ENCODE data around the gene PTCSC3. TPM values are rescaled to one million over a fixed set of nuclear protein-coding genes. Genes with fewer than 3 reads are reported as not detected.

The PTCSC3 gene
- total and polyA plus RNA-seq, 2 experiments from 2014 or later, result not detected

DNA sequence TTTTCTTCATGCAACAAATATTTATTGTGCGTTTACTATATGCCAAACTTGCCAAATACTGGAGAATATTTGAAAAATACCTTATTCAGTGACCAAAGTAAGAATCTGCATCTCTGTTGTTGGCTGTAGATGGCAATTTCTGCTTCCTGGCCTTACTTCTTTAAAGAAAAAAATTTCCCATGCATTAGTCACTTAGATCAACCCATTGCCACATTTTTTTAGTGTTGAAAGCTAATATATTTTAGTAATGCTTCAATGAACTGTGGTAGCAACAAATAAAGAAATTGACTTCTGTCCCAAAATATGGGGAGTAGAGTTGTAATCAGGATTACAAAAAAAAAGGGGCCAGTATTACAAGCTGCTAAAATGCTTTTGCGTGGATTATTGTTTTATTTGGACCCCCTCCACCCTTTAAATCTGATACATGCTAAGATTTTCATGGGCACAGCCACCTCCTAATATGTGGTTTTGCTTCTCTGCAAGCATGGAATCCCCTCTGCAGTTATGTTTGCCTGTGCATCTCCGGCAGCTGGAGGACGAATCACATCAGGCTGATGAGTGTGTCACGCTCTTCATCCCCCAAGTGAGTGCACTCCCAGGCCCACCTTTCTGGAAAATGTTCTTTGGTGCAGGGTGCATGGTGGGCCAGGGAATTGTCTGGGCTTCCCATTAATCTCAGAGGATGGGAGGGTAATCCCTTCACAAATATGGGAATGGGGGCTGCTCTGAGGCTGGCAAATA is 38.1 kb upstream of the PTCSC3 start (continued):
- TF ChIP-seq, protein P1, sequence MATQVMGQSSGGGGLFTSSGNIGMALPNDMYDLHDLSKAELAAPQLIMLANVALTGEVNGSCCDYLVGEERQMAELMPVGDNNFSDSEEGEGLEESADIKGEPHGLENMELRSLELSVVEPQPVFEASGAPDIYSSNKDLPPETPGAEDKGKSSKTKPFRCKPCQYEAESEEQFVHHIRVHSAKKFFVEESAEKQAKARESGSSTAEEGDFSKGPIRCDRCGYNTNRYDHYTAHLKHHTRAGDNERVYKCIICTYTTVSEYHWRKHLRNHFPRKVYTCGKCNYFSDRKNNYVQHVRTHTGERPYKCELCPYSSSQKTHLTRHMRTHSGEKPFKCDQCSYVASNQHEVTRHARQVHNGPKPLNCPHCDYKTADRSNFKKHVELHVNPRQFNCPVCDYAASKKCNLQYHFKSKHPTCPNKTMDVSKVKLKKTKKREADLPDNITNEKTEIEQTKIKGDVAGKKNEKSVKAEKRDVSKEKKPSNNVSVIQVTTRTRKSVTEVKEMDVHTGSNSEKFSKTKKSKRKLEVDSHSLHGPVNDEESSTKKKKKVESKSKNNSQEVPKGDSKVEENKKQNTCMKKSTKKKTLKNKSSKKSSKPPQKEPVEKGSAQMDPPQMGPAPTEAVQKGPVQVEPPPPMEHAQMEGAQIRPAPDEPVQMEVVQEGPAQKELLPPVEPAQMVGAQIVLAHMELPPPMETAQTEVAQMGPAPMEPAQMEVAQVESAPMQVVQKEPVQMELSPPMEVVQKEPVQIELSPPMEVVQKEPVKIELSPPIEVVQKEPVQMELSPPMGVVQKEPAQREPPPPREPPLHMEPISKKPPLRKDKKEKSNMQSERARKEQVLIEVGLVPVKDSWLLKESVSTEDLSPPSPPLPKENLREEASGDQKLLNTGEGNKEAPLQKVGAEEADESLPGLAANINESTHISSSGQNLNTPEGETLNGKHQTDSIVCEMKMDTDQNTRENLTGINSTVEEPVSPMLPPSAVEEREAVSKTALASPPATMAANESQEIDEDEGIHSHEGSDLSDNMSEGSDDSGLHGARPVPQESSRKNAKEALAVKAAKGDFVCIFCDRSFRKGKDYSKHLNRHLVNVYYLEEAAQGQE (IDR thresholded peaks at IDR 0.05; ENCODE audit: unreplicated experiment), result no peak
- TF ChIP-seq JUNB (IDR thresholded peaks at IDR 0.05; ENCODE audit: unreplicated experiment) (no peak), STAT1 (IDR thresholded peaks at IDR 0.05; ENCODE audit: unreplicated experiment) (no peak)

DNA sequence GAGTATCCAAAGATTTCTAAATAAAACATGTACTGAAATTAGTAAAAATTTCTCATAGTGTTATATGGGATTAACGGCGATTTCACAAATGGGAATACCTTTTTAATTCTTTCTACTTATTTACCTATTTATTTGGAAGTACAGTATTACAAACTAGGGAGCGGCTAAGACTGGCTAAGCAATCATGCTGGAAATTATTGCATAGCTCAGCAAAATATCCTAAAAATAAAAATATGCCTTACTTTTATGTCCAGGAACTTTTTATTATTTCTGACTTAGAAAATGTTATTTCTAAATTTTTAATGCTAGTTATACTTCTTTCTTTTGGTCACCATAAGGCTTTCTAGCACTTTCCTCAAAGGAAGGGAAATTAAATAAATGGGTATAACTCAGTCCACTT is 36.5 kb upstream of the PTCSC3 start:
- Mint-ChIP-seq H3K27me3 (ENCODE audit: insufficient read depth, low read depth, poor library complexity) (peaks cover 2% of the 10 kb centered on the region), H3K27ac (no peak overlapping the region)
- TF ChIP-seq, protein P2, sequence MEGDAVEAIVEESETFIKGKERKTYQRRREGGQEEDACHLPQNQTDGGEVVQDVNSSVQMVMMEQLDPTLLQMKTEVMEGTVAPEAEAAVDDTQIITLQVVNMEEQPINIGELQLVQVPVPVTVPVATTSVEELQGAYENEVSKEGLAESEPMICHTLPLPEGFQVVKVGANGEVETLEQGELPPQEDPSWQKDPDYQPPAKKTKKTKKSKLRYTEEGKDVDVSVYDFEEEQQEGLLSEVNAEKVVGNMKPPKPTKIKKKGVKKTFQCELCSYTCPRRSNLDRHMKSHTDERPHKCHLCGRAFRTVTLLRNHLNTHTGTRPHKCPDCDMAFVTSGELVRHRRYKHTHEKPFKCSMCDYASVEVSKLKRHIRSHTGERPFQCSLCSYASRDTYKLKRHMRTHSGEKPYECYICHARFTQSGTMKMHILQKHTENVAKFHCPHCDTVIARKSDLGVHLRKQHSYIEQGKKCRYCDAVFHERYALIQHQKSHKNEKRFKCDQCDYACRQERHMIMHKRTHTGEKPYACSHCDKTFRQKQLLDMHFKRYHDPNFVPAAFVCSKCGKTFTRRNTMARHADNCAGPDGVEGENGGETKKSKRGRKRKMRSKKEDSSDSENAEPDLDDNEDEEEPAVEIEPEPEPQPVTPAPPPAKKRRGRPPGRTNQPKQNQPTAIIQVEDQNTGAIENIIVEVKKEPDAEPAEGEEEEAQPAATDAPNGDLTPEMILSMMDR (conservative IDR thresholded peaks at IDR 0.05; ENCODE audit: low read depth in 2 of 2), result no peak
- TF ChIP-seq JUNB (IDR thresholded peaks at IDR 0.05; ENCODE audit: unreplicated experiment), result no peak
- no peak for TF ChIP-seq POLR2AphosphoS5 (IDR thresholded peaks at IDR 0.05; ENCODE audit: low read depth)
- TF ChIP-seq EZH2phosphoT487 (IDR thresholded peaks at IDR 0.05; ENCODE audit: unreplicated experiment), result no peak
- TF ChIP-seq, protein P3, sequence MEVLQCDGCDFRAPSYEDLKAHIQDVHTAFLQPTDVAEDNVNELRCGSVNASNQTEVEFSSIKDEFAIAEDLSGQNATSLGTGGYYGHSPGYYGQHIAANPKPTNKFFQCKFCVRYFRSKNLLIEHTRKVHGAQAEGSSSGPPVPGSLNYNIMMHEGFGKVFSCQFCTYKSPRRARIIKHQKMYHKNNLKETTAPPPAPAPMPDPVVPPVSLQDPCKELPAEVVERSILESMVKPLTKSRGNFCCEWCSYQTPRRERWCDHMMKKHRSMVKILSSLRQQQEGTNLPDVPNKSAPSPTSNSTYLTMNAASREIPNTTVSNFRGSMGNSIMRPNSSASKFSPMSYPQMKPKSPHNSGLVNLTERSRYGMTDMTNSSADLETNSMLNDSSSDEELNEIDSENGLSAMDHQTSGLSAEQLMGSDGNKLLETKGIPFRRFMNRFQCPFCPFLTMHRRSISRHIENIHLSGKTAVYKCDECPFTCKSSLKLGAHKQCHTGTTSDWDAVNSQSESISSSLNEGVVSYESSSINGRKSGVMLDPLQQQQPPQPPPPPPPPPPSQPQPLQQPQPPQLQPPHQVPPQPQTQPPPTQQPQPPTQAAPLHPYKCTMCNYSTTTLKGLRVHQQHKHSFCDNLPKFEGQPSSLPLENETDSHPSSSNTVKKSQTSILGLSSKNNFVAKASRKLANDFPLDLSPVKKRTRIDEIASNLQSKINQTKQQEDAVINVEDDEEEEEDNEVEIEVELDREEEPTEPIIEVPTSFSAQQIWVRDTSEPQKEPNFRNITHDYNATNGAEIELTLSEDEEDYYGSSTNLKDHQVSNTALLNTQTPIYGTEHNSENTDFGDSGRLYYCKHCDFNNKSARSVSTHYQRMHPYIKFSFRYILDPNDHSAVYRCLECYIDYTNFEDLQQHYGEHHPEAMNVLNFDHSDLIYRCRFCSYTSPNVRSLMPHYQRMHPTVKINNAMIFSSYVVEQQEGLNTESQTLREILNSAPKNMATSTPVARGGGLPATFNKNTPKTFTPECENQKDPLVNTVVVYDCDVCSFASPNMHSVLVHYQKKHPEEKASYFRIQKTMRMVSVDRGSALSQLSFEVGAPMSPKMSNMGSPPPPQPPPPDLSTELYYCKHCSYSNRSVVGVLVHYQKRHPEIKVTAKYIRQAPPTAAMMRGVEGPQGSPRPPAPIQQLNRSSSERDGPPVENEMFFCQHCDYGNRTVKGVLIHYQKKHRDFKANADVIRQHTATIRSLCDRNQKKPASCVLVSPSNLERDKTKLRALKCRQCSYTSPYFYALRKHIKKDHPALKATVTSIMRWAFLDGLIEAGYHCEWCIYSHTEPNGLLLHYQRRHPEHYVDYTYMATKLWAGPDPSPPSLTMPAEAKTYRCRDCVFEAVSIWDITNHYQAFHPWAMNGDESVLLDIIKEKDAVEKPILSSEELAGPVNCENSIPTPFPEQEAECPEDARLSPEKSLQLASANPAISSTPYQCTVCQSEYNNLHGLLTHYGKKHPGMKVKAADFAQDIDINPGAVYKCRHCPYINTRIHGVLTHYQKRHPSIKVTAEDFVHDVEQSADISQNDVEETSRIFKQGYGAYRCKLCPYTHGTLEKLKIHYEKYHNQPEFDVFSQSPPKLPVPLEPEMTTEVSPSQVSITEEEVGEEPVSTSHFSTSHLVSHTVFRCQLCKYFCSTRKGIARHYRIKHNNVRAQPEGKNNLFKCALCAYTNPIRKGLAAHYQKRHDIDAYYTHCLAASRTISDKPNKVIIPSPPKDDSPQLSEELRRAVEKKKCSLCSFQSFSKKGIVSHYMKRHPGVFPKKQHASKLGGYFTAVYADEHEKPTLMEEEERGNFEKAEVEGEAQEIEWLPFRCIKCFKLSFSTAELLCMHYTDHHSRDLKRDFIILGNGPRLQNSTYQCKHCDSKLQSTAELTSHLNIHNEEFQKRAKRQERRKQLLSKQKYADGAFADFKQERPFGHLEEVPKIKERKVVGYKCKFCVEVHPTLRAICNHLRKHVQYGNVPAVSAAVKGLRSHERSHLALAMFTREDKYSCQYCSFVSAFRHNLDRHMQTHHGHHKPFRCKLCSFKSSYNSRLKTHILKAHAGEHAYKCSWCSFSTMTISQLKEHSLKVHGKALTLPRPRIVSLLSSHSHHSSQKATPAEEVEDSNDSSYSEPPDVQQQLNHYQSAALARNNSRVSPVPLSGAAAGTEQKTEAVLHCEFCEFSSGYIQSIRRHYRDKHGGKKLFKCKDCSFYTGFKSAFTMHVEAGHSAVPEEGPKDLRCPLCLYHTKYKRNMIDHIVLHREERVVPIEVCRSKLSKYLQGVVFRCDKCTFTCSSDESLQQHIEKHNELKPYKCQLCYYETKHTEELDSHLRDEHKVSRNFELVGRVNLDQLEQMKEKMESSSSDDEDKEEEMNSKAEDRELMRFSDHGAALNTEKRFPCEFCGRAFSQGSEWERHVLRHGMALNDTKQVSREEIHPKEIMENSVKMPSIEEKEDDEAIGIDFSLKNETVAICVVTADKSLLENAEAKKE (CRISPR knock-in tag; IDR thresholded peaks at IDR 0.05), result no peak
- TF ChIP-seq ZNF114 (CRISPR knock-in tag; IDR thresholded peaks at IDR 0.05), result no peak
- TF ChIP-seq STAT1 (IDR thresholded peaks at IDR 0.05; ENCODE audit: unreplicated experiment), result no peak
- TF ChIP-seq, protein P4, sequence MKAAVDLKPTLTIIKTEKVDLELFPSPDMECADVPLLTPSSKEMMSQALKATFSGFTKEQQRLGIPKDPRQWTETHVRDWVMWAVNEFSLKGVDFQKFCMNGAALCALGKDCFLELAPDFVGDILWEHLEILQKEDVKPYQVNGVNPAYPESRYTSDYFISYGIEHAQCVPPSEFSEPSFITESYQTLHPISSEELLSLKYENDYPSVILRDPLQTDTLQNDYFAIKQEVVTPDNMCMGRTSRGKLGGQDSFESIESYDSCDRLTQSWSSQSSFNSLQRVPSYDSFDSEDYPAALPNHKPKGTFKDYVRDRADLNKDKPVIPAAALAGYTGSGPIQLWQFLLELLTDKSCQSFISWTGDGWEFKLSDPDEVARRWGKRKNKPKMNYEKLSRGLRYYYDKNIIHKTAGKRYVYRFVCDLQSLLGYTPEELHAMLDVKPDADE (IDR thresholded peaks at IDR 0.05), result no peak
- no peak for TF ChIP-seq ZNF331 (CRISPR knock-in tag; IDR thresholded peaks at IDR 0.05; ENCODE audit: low read depth)
- no peak for TF ChIP-seq EZH2 (IDR thresholded peaks at IDR 0.05; ENCODE audit: low read depth, unreplicated experiment)
- no peak for TF ChIP-seq CREB1 (CRISPR knock-in tag; IDR thresholded peaks at IDR 0.05; ENCODE audit: low read depth)

More for the DNA sequence above, 36.5 kb upstream of the PTCSC3 start:
- Histone ChIP-seq H3K27ac (ENCODE audit: low read depth) (no peak overlapping the region), H3K36me3 (ENCODE audit: insufficient read depth) (no peaks in the 10 kb centered on the region), H4K20me1 (replicated peaks; ENCODE audit: insufficient read depth) (no peaks in the 10 kb centered on the region), H3K9me2 (ENCODE audit: insufficient read depth) (no peaks in the 10 kb centered on the region), H3K4me2 (no peak overlapping the region), H3K27me3 (ENCODE audit: insufficient read depth) (no peaks in the 10 kb centered on the region), H3F3A (replicated peaks; ENCODE audit: low read depth) (no peaks in the 10 kb centered on the region), H3K79me2 (replicated peaks; ENCODE audit: insufficient read depth) (no peaks in the 10 kb centered on the region), H3K4me1 (ENCODE audit: insufficient read depth) (peaks cover 6% of the 10 kb centered on the region; the same call in 1 of the 2 replicates), H2AFZ (no peak overlapping the region), H3K4me3 (no peak overlapping the region)
- H3K36me3 Mint-ChIP-seq (ENCODE audit: low read depth), result no peaks in the 10 kb centered on the region
- DNase-seq (ENCODE audit: low spot score) (no peak), ATAC-seq (no peak)
- H3K4me1 Mint-ChIP-seq, result peaks cover 15% of the 10 kb centered on the region
- H3K9me3 Mint-ChIP-seq, result no peaks in the 10 kb centered on the region
- no peak overlapping the region for H3K4me3 Mint-ChIP-seq
